COR-L47 (cell line): Measurements from ENCODE around the gene RHOT2.
"Not testable (repeated sequence)": the region's sequence is repeated elsewhere in the genome, so short reads cannot be mapped to it uniquely, and the experiment has no call there.

Source experiments
- DNase-seq: peaks from one replicate; lab custom pipeline; 2025; lab: John Stamatoyannopoulos, UW

RHOT2 gene

GRCh38 chr16:681746-682427 is 14.0 kb downstream of the RHOT2 start:
- no peak for DNase-seq

DNA sequence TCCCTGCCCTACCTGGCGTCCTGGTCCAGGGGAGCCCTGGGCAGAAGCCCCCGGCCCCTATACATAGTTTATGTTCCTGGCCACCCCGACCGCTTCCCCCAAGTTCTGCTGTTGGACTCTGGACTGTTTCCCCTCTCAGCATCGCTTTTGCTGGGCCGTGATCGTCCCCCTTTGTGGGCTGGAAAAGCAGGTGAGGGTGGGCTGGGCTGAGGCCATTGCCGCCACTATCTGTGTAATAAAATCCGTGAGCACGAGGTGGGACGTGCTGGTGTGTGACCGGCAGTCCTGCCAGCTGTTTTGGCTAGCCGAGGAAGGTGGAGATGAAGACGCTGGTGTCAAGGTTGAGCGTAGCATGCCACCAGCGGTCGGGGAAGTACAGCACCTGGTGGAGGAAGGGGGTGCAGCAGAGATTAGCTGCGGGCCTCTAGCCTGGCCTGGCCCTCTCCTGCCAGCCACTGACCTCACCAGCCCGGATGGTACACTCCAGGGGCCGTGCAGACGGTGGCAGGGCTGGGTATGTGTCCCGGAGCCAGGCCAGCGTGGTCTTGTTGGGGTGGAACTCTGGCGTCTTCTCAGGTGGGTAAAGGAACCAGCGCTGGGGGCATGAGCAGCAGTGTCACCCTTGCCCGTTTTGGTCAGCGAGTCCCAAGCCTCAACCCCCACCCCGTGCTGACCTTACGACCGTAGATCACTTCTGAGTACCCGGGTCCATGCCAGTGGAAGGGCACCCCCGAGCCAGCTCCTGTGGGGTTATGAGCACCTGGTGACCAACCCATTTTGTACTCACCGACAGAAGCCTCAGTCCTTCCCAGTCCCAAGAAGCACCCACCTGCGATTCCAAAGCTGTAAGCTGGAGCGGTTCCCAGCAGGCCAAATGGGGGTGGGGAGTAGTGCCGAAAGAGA is 14.8 kb downstream of the RHOT2 start:
- no peak for DNase-seq

DNA sequence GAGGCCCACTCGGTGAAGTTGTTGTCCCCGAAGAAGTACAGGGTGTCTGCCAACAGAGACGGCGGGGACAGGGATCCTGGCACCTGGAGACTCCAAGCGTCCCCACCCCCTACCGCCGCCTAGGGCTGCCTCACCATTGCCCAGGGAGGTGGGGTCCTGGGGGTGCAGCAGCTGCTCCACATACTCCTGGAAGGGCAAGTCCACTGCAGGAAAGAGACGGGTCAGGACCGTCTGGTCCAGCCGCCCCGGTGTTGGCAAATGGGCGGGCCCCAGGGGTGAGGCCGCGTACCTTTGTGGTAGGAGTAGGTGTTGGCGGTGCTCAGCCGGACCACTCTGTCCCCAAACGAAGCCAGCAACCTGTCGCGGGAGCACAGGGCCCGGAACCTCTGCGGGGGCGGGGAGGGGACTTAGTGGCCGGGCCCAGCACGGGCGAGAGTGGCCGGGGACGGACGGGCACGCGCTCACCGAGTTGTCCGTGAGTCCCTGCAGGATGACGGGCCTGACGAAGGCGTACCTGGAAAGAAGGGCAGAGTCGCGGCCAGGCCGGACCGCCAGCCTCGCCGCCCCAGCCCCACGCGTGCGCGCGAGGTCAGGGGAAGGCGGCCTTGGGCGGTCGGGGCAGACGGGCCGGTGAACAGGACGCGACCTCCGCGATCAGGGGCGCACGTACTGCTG is 15.6 kb downstream of the RHOT2 start:
- DNase-seq, result no peak

DNA sequence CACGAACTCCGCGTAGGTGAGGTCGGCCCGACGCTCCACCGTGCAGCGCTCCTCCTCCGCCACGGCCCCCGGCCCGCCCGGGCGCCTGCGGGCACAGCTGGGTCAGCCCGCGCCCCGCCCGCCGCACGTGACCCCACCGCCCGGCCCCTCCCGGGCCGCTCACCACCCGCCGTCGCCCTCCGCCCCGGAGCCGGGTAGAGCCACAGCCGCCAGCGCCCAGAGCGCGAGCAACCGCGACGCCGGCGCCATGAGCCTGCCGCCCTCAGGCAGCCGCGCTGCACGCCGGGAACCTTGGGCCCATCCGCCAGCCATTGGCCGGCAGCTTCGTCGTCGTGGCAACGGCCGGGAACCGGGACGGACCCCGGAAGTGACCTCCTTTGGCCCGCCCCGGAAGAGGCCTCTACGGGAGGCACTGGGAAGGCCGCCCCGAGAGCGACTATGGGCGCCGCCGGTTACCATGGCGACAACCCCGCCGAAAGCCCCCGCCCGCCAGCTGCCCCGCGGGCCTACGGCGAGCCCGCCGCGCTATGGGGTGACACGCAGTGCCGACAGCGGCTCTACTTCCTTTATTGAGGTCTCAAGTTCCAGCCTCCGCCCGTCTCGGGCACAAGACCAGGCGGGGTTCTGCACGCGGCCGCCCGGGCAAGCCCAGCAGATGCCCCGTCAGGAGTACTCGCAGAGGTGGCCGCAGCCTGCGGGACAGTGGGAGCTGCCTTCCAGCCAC is 16.3 kb downstream of the RHOT2 start, which contains the start of gene JMJD8:
TSS of gene JMJD8 (minus strand) at position 264 of the 724 bp plus-strand sequence. CDS start at position 249, 15 bp downstream.
- peak; percentile 98 for DNase-seq

DNA sequence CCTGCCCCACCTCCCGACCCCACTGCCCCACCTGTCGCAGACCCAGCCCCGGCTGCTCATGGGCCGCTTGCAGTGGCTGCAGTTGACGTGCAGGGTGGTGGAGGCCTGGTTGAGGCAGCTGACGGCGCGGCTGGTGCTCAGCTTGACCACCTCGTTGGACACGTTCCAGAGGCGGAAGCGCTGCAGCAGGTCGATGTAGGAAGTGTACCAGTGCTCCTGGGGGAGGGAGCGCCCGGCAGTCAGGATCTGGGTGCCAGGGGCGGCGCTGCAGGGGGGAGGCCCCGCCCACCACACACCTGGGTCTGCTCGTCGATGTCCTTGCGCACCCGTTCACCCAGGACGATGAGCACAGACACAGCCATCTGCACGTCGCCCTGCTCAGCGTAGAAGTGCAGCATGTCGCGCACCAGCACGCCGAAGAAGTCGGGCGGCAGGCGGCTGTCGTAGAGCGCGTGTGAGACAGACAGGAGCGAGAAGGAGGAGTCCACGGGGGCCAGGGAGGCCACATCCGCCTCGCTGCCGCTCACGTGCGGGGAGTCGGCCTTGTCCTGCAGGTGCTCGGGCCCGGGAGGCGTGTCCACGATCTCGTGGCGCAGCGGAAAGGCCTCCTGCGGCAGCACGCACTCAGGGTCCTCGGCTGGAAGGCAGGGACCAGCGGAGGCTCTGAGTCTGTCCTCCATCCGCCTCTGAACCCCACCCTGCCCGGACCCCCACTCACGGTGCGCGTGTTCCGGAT is 17.2 kb downstream of the RHOT2 start:
- peak; percentile 96 for DNase-seq

GRCh38 chr16:685967-686366 is 18.0 kb downstream of the RHOT2 start:
- DNase-seq, result peak; percentile 72

- no peak for DNase-seq
Observed at GRCh38 chr16:686459-687260, 18.7 kb downstream of the RHOT2 start.

- no peak for DNase-seq
Observed at GRCh38 chr16:687499-687898, 19.6 kb downstream of the RHOT2 start.

- DNase-seq, result no peak
Observed at GRCh38 chr16:689175-689897, 21.4 kb downstream of the RHOT2 start.

GRCh38 chr16:691242-691641 is 23.3 kb downstream of the RHOT2 start:
- DNase-seq, result not testable (repeated sequence)

- DNase-seq, result no peak
Observed at GRCh38 chr16:692356-693108, 24.6 kb downstream of the RHOT2 start.

DNA sequence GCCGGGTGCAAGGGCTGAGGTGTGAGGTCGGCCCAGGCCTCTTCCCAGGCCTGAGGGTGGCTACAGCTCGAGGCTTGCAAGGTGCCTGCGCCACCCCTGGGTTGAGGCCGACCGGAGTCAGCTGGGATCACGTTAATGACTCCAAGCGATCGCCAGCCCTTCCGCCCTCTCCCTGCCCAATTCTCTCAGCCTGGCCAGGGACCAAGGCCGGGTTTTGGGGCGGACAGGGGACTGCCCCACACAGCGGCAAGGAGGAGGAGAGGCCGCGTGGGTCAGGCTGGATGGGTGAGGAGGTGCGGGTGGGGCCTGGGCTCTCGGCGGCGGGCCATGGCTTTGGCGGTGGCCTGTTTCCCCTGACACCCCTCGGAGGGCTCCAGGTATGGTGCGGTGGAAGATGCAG is 25.4 kb downstream of the RHOT2 start:
- no peak for DNase-seq

DNA sequence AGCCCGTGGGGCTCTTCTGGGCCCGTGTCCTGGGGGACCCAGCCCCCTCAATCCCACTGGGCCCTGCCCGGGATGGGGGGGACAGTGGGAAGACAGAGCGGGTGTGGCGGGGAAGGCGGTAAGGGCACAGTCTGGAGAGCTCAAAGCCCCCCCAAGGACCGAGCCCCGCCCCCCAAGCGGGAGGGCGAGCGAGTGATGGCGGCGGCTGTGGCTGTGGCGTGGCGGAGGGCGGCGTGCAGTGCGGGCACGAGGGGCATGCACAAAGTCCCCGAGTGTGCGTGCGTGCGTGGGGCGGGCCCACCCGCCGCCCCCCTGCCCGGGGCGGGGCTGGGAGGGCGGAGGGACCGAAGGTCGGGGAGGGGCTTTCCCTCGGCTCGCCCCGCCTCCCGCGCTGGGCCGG is 25.8 kb downstream of the RHOT2 start:
- no peak for DNase-seq

GRCh38 chr16:694187-694862 is 26.4 kb downstream of the RHOT2 start:
- DNase-seq, result no peak

- peak; percentile 72 for DNase-seq
Observed at GRCh38 chr16:694863-695354, 27.0 kb downstream of the RHOT2 start.

DNA sequence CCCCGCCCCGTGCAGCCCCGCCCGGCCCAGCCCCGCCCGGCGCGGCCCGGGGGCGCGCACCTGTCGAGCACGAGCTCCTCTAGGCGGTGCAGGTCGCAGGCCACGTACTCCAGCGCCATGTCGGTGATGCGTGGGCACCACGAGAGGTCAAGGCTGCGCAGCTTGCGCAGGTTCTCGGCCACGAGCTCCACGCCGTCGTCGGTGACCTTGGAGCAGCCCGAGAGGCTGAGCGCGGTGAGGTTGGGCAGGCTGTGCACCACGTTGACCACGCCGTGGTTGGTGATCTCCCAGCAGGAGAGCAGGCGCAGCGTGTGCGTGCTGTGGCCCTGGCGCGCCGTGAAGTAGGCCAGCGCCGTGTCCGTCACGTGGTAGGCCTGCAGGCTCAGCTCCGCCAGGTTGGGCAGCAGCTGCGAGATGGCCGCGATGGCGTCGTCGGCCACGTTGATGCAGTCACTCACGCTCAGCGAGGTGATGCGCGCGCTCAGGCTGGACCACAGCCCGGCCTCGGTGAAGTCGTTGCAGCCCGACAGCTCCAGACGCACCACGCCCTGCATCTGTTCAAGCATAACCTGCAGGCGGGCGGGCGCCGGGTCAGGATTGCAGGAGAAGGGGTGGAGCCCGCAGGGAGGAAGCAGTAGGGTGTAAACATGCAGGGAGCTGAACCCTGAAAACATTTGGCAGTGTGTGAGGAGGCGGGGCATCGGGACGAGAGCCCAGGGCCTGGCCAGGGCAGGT is 27.6 kb downstream of the RHOT2 start:
- DNase-seq, result peak; percentile 97

- DNase-seq, result no peak
Observed at GRCh38 chr16:698911-699671, 31.2 kb downstream of the RHOT2 start.
